GM12878 (cell line): ENCODE results near the gene RECK. TPM values are rescaled to one million over a fixed set of nuclear protein-coding genes. Genes with fewer than 3 reads are reported as not detected.

Source experiments
- ATAC-seq: fragments of 200-7000 bp; cut with Tn5 transposase; 3 replicates; pipeline ENCODE4 v1.9.1; 2020; ENCODE audit warnings: mild to moderate bottlenecking, moderate library complexity
- BruUV-seq: library from RNA; stranded (reverse); fragments of 400-500 nt; replicated peaks from 2 replicates; lab custom pipeline; 2021; lab: Mats Ljungman, UMichigan
- CTCF ChIA-PET: fragments of 300-600 bp; sonication (Branson Sonifier 250); formaldehyde crosslinking; extraction: SDS; loops from one replicate; lab custom pipeline; 2021; ENCODE audit warnings: inconsistent platforms; lab: Yijun Ruan, JAX
- POLR2A ChIA-PET: fragments of 350-600 bp; formaldehyde crosslinking; extraction: SDS; loops from one replicate; lab custom pipeline; 2021; ENCODE audit warnings: inconsistent platforms; lab: Charles Lee
- RAD21 ChIA-PET: fragments of 300-600 bp; sonication (Branson Sonifier 250); formaldehyde crosslinking; loops from one replicate; lab custom pipeline; 2023; ENCODE audit warnings: antibody characterized with exemption; ENCODE audit not compliant: unreplicated experiment; lab: Charles Lee
- SMC1A ChIA-PET: fragments of 300-600 bp; sonication (Branson Sonifier 250); formaldehyde crosslinking; loops from one replicate; lab custom pipeline; 2023; ENCODE audit not compliant: unreplicated experiment, uncharacterized antibody; lab: Charles Lee
- DNase-seq: peaks from one replicate; pipeline ENCODE4 v3.0.0-alpha.2; 2011; ENCODE audit warnings: low read depth, low spot score
- FAIRE-seq: peaks from 3 replicates; lab custom pipeline; 2011; peaks lifted over from hg19 to GRCh38; lab: Jason Lieb, UNC
- H2AFZ ChIP-seq: 2 replicates; pipeline ENCODE4 v1.6.0; 2011; ENCODE audit warnings: low read depth, low read length, control low read depth; ENCODE audit not compliant: control insufficient read depth
- H3K27ac ChIP-seq: 2 replicates; pipeline ENCODE4 v1.5.1; 2011; ENCODE audit warnings: control low read depth; ENCODE audit not compliant: control insufficient read depth, insufficient read depth
- H3K27me3 ChIP-seq, 2 experiments: replicated peaks in 1 of 2; 2 replicates each; pipeline versions ENCODE4 v1.6.0 to v1.6.1; 2011; ENCODE audit warnings: low read length in 1 of 2; ENCODE audit not compliant: control insufficient read depth in 2 of 2, insufficient read depth in 2 of 2
- H3K36me3 ChIP-seq, 2 experiments: 2 replicates each; pipeline ENCODE4 v1.5.1; 2011; ENCODE audit warnings: low read length in 1 of 2; ENCODE audit not compliant: control insufficient read depth in 2 of 2, insufficient read depth in 2 of 2
- H3K4me1 ChIP-seq: 2 replicates; pipeline ENCODE4 v1.6.1; 2011; ENCODE audit warnings: mild to moderate bottlenecking, low read length, moderate library complexity, mixed read lengths; ENCODE audit not compliant: control insufficient read depth, insufficient read depth
- H3K4me2 ChIP-seq: 2 replicates; pipeline ENCODE4 v1.6.0; 2011; ENCODE audit warnings: control low read depth; ENCODE audit not compliant: control insufficient read depth, insufficient read depth
- H3K4me3 ChIP-seq: fragments of 200-600 bp; sonication (generic); 2 replicates; pipeline ENCODE4 v1.5.1; 2016
- H3K79me2 ChIP-seq: 2 replicates; pipeline ENCODE4 v1.6.0; 2011; ENCODE audit warnings: low read length; ENCODE audit not compliant: control insufficient read depth, insufficient read depth
- H3K9ac ChIP-seq: 2 replicates; pipeline ENCODE4 v1.8.0; 2011; ENCODE audit warnings: low read length, control low read depth, mixed read lengths; ENCODE audit not compliant: control insufficient read depth, insufficient read depth
- H3K9me3 ChIP-seq: replicated peaks from 3 replicates; pipeline ENCODE4 v1.5.1; 2011; ENCODE audit warnings: mild to moderate bottlenecking, low read length; ENCODE audit not compliant: control insufficient read depth, insufficient read depth
- H4K20me1 ChIP-seq: 2 replicates; pipeline ENCODE4 v1.6.0; 2011; ENCODE audit not compliant: control insufficient read depth, insufficient read depth
- BRCA1 ChIP-seq: IDR thresholded peaks from 2 replicates; pipeline ENCODE4 v1.6.1; 2011; ENCODE audit warnings: low read depth, low read length, improper control_type of control experiment
- ELK1 ChIP-seq: IDR thresholded peaks from 2 replicates; pipeline ENCODE4 v1.6.1; 2012; ENCODE audit warnings: low read depth, low read length, improper control_type of control experiment
- FOS ChIP-seq: IDR thresholded peaks from 3 replicates; pipeline ENCODE4 v1.6.1; 2011; ENCODE audit warnings: borderline replicate concordance; ENCODE audit not compliant: insufficient read length; ENCODE audit errors: extremely low read depth
- FOXK2 ChIP-seq: fragments of 450-650 bp; IDR thresholded peaks from 2 replicates; pipeline ENCODE4 v1.6.1; 2017; ENCODE audit warnings: mild to moderate bottlenecking, moderate library complexity
- HCFC1 ChIP-seq: fragments of 150-350 bp; IDR thresholded peaks from 2 replicates; pipeline ENCODE4 v1.6.1; 2014; ENCODE audit warnings: low read length
- IKZF1 ChIP-seq: fragments of 450-650 bp; conservative IDR thresholded peaks from 2 replicates; pipeline ENCODE4 v1.6.1; 2017; ENCODE audit warnings: antibody characterized with exemption, mild to moderate bottlenecking
- IRF4 ChIP-seq: IDR thresholded peaks from 2 replicates; pipeline ENCODE4 v1.6.1; 2011; ENCODE audit warnings: low read depth, low read length
- IRF5 ChIP-seq: fragments of 450-650 bp; IDR thresholded peaks from 2 replicates; pipeline ENCODE4 v1.6.1; 2017; ENCODE audit warnings: borderline replicate concordance
- JUND ChIP-seq: IDR thresholded peaks from 2 replicates; pipeline ENCODE4 v1.6.1; 2012; ENCODE audit warnings: low read depth, mild to moderate bottlenecking, low read length, improper control_type of control experiment, moderate library complexity
- MTA3 ChIP-seq: IDR thresholded peaks from 2 replicates; pipeline ENCODE4 v1.6.1; 2012; ENCODE audit warnings: low read length, inconsistent platforms, borderline replicate concordance
- MYB ChIP-seq: fragments of 150-350 bp; IDR thresholded peaks from 2 replicates; pipeline ENCODE4 v1.6.1; 2014; ENCODE audit warnings: mild to moderate bottlenecking, low read depth, low read length, borderline replicate concordance
- MYC ChIP-seq: IDR thresholded peaks from 2 replicates; pipeline ENCODE4 v1.6.1; 2011; ENCODE audit warnings: mild to moderate bottlenecking, low read length, moderate library complexity, inconsistent platforms; ENCODE audit not compliant: insufficient read depth, insufficient replicate concordance, insufficient read length, severe bottlenecking
- NFIC ChIP-seq: IDR thresholded peaks from 2 replicates; pipeline ENCODE4 v1.6.1; 2012; ENCODE audit warnings: low read depth, mild to moderate bottlenecking, inconsistent platforms, low read length, moderate library complexity
- NFYA ChIP-seq: IDR thresholded peaks from 2 replicates; pipeline ENCODE4 v1.6.1; 2011; ENCODE audit warnings: low read depth, mild to moderate bottlenecking, low read length, improper control_type of control experiment, borderline replicate concordance
- PAX5 ChIP-seq: IDR thresholded peaks from 2 replicates; pipeline ENCODE4 v1.6.1; 2011; ENCODE audit warnings: low read depth, low read length, borderline replicate concordance
- RBBP5 ChIP-seq: fragments of 200-600 bp; sonication (generic); conservative IDR thresholded peaks from 2 replicates; pipeline ENCODE4 v1.6.1; 2016
- SREBF1 ChIP-seq: IDR thresholded peaks from 2 replicates; pipeline ENCODE4 v1.6.1; 2012; ENCODE audit warnings: mild to moderate bottlenecking, low read length
- TCF7 ChIP-seq: IDR thresholded peaks from 2 replicates; pipeline ENCODE4 v1.6.1; 2014; ENCODE audit warnings: antibody characterized with exemption, borderline replicate concordance
- ZNF592 ChIP-seq: fragments of 450-650 bp; IDR thresholded peaks from 2 replicates; pipeline ENCODE4 v1.6.1; 2017; ENCODE audit warnings: mild to moderate bottlenecking, moderate library complexity
- WGBS: methylation state at CpG from one replicate; pipeline ENCODE4 v1.1.6; 2016; ENCODE audit warnings: low lambda C conversion rate; ENCODE audit not compliant: insufficient replicate concordance, insufficient coverage; ENCODE audit errors: missing lambda C conversion rate; 5-methylcytosine and 5-hydroxymethylcytosine counted together
- in situ Hi-C: fragments of 300-500 bp; cut with MboI; formaldehyde crosslinking; loops from 9 replicates; pipeline ENCODE4 v1.14.3; 2018; ENCODE audit warnings: mixed read lengths
- intact Hi-C: fragments of 100-400 bp; cut with micrococcal nuclease; formaldehyde crosslinking; loops from one replicate; pipeline ENCODE4 v1.14.2; 2022; ENCODE audit not compliant: unreplicated experiment
- polyA plus RNA-seq, 11 experiments: library from polyadenylated mRNA; depleted of rRNA in 4 of 11; unstranded in 6 of 11; stranded (reverse) in 5 of 11; fragments of >200 nt; fragmentation: Nextera tagmentation in 4 of 11; fragmentation: Illumina TruSeq in 1 of 11; extraction: Ambion mirVana in 4 of 11; extraction: Trizol in 1 of 11; gene quantifications; 1 replicate in 1 of 11; 2 replicates in 10 of 11; pipeline versions ENCODE4 v1.2.1 to v1.2.3, GENCODE V29; 2011 to 2016; ENCODE audit warnings: inconsistent platforms in 2 of 11, missing spikeins in 2 of 11, low read depth in 1 of 11
- total RNA-seq, 4 experiments: library from RNA; depleted of rRNA in 3 of 4; stranded (reverse); fragments of >200 nt in 3 of 4; fragmentation: Illumina TruSeq in 1 of 4; extraction: Trizol in 1 of 4; gene quantifications; 2 replicates each; pipeline versions ENCODE4 v1.2.1 to v1.2.3, GENCODE V29; 2013 to 2021

RECK gene
- total and polyA plus RNA-seq, 10 of the 15 experiments (the other 5 are each of a cell fraction or from before 2014, with no cell fraction given) = 0.02 to 0.40 (median 0.13) TPM

GRCh38 chr9:36051317-36051716, 14.6 kb downstream of the RECK start:
- intact Hi-C loops = no loop called here
- peak; percentile 70 for FAIRE-seq
- CTCF ChIA-PET = interaction anchor here (0.6 to 1.2 kb wide), 5 partner anchors 29 to 269 kb away, joined by 3 to 5 read pairs (median 4); no protein-coding TSS in a partner anchor
- no peak for TF ChIP-seq FOS
- TF ChIP-seq MYB = no peak
- no peak for TF ChIP-seq MTA3
- TF ChIP-seq ELK1 = no peak
- TF ChIP-seq IRF4 = no peak
- TF ChIP-seq FOXK2 = no peak
- no peak for TF ChIP-seq HCFC1
- no peak for TF ChIP-seq PAX5
- TF ChIP-seq JUND = no peak
- TF ChIP-seq IRF5 = no peak
- no peak for TF ChIP-seq ZNF592
- no peak for TF ChIP-seq NFIC
- no peak for TF ChIP-seq NFYA
- TF ChIP-seq BRCA1 = no peak
- no peak for TF ChIP-seq RBBP5
- no peak for TF ChIP-seq TCF7
- no peak for TF ChIP-seq SREBF1
- TF ChIP-seq IKZF1 = no peak
- no peak for TF ChIP-seq MYC

More at GRCh38 chr9:36051317-36051716, 14.6 kb downstream of the RECK start:
- no peak overlapping the region for H3K4me2 ChIP-seq
- no peak for DNase-seq
- BruUV-seq = no TSS peak
- H3K36me3 ChIP-seq = no peaks in the 10 kb centered on the region
- no peak overlapping the region for H3K27ac ChIP-seq
- SMC1A ChIA-PET = interaction anchor here (0.9 kb wide), 1 partner anchor 54 kb away, joined by 3 read pairs; no protein-coding TSS in a partner anchor
- 0% methylated on average over 2 of the region's 2 CpGs for WGBS
- in situ Hi-C loops = no loop called here
- POLR2A ChIA-PET = no interaction called here
- H3K9ac ChIP-seq = no peak overlapping the region
- no peaks in the 10 kb centered on the region for H3K9me3 ChIP-seq
- no peaks in the 10 kb centered on the region; a peak in 1 of 4 replicates for H3K27me3 ChIP-seq
- ATAC-seq = no peak
- H4K20me1 ChIP-seq = no peaks in the 10 kb centered on the region
- no peak overlapping the region for H3K4me3 ChIP-seq
- RAD21 ChIA-PET = no interaction called here
- no peaks in the 10 kb centered on the region for H3K4me1 ChIP-seq
- no peak overlapping the region for H2AFZ ChIP-seq
- no peaks in the 10 kb centered on the region for H3K79me2 ChIP-seq
